ENCODE data around the gene FURIN. TPM values are rescaled to one million over a fixed set of nuclear protein-coding genes. Genes with fewer than 3 reads are reported as not detected.
A peak's percentile ranks its signal among the peaks of the same experiment; 100 is the strongest.
"Not testable (repeated sequence)": the region's sequence is repeated elsewhere in the genome, so short reads cannot be mapped to it uniquely, and the experiment has no call there.

The FURIN gene
- total RNA-seq, 1 donor from 2014 or later: 122 TPM

DNA sequence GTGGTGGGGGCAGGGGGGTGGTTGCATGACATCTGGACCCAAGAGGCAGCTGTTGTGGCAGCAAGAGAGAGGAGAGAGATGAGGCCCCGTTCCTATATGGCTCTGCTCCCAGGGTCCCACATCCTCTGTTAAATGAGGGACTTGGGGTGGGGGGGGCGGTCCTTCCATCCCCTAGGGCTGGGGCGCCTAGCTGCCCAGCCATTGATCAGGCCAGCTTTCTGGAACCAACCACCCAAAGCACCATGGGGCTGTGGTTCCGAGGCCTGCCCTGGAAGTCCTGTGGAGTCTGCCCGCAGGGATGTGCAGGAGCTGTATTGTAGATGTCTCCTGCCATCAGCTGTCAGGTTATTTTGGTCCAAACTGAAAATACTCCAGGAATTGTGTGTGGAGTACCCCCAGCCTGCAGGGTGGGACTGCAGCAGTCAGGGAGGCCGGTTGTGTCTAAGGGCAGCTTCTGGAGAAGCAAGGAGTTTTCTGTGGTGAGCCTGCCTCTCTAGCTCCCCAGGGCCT, 5.2 kb downstream of the FURIN start:
- Mint-ChIP-seq H3K9me3 (ENCODE audit: unreplicated experiment) (no peaks in the 10 kb centered on the region), H3K27me3 (ENCODE audit: low read depth, unreplicated experiment) (no peaks in the 10 kb centered on the region), H3K4me1 (ENCODE audit: low read depth, unreplicated experiment) (peaks cover 31% of the 10 kb centered on the region), H3K4me3 (ENCODE audit: unreplicated experiment) (peak overlapping the region; percentile 90), H3K27ac (ENCODE audit: unreplicated experiment) (peak overlapping the region; percentile 97), H3K36me3 (ENCODE audit: low read depth, unreplicated experiment) (peaks cover 13% of the 10 kb centered on the region)
- peak overlapping the region; percentile 77 for H3K4me3 ChIP-seq (ENCODE audit: insufficient read depth, low read depth, low read length)
- H3K9me3 ChIP-seq (ENCODE audit: insufficient read depth, low read depth, low read length): no peaks in the 10 kb centered on the region
- no peak overlapping the region for H2AFZ ChIP-seq (ENCODE audit: low read depth, low read length)
- H3K4me2 ChIP-seq (ENCODE audit: low read length): peak overlapping the region; percentile 99
- FAIRE-seq (no peak), DNase-seq (ENCODE audit: low read depth) (no peak)
- H3K9ac ChIP-seq (ENCODE audit: low read length): peak overlapping the region; percentile 80
- peak overlapping the region; percentile 95 for H3K27ac ChIP-seq (ENCODE audit: low read depth, low read length)
- no peaks in the 10 kb centered on the region for H3K27me3 ChIP-seq (ENCODE audit: insufficient read depth, low read length)
- TF ChIP-seq CTCF (IDR thresholded peaks at IDR 0.05; ENCODE audit: insufficient read depth, low read depth, low read length) (no peak), EZH2 (IDR thresholded peaks at IDR 0.05; ENCODE audit: insufficient read depth, low read length) (no peak)
- peaks cover 60% of the 10 kb centered on the region for H3K79me2 ChIP-seq (ENCODE audit: insufficient read depth, low read length)
- H3K36me3 ChIP-seq (ENCODE audit: insufficient read depth, low read length): peaks cover 12% of the 10 kb centered on the region
- H4K20me1 ChIP-seq (ENCODE audit: insufficient read depth, low read length): peaks cover 37% of the 10 kb centered on the region
- H3K4me1 ChIP-seq (ENCODE audit: insufficient read depth, low read length): peaks cover 50% of the 10 kb centered on the region

- Mint-ChIP-seq H3K27ac (ENCODE audit: unreplicated experiment) (peak overlapping the region; percentile 97), H3K27me3 (ENCODE audit: low read depth, unreplicated experiment) (no peaks in the 10 kb centered on the region), H3K4me1 (ENCODE audit: low read depth, unreplicated experiment) (peaks cover 25% of the 10 kb centered on the region), H3K36me3 (ENCODE audit: low read depth, unreplicated experiment) (peaks cover 14% of the 10 kb centered on the region), H3K4me3 (ENCODE audit: unreplicated experiment) (peak overlapping the region; percentile 90), H3K9me3 (ENCODE audit: unreplicated experiment) (no peaks in the 10 kb centered on the region)
- H3K27me3 ChIP-seq (ENCODE audit: insufficient read depth, low read length): no peaks in the 10 kb centered on the region
- H3K27ac ChIP-seq (ENCODE audit: low read depth, low read length): peak overlapping the region; percentile 95
- H2AFZ ChIP-seq (ENCODE audit: low read depth, low read length): no peak overlapping the region
- peaks cover 45% of the 10 kb centered on the region for H3K4me1 ChIP-seq (ENCODE audit: insufficient read depth, low read length)
- H3K4me3 ChIP-seq (ENCODE audit: insufficient read depth, low read depth, low read length): peak overlapping the region; percentile 77
- H3K79me2 ChIP-seq (ENCODE audit: insufficient read depth, low read length): peaks cover 60% of the 10 kb centered on the region
- DNase-seq (ENCODE audit: low read depth) (no peak), FAIRE-seq (no peak)
- TF ChIP-seq EZH2 (IDR thresholded peaks at IDR 0.05; ENCODE audit: insufficient read depth, low read length): no peak
- TF ChIP-seq CTCF (IDR thresholded peaks at IDR 0.05; ENCODE audit: insufficient read depth, low read depth, low read length): no peak
- peaks cover 18% of the 10 kb centered on the region for H3K36me3 ChIP-seq (ENCODE audit: insufficient read depth, low read length)
- H3K9ac ChIP-seq (ENCODE audit: low read length): peak overlapping the region; percentile 80
- peaks cover 37% of the 10 kb centered on the region for H4K20me1 ChIP-seq (ENCODE audit: insufficient read depth, low read length)
- no peaks in the 10 kb centered on the region for H3K9me3 ChIP-seq (ENCODE audit: insufficient read depth, low read depth, low read length)
- H3K4me2 ChIP-seq (ENCODE audit: low read length): peak overlapping the region; percentile 99
Measured at GRCh38 chr15:90873998-90874605, 5.7 kb downstream of the FURIN start.

GRCh38 chr15:90874986-90875385, 6.6 kb downstream of the FURIN start:
- H3K4me3 Mint-ChIP-seq (ENCODE audit: unreplicated experiment); H2AFZ ChIP-seq (ENCODE audit: low read depth, low read length); H3K27me3 ChIP-seq (ENCODE audit: insufficient read depth, low read length); H3K4me2 ChIP-seq (ENCODE audit: low read length); FAIRE-seq; H3K27ac Mint-ChIP-seq (ENCODE audit: unreplicated experiment); H3K9me3 Mint-ChIP-seq (ENCODE audit: unreplicated experiment); H3K27me3 Mint-ChIP-seq (ENCODE audit: low read depth, unreplicated experiment); H3K9me3 ChIP-seq (ENCODE audit: insufficient read depth, low read depth, low read length); H3K4me3 ChIP-seq (ENCODE audit: insufficient read depth, low read depth, low read length); H3K27ac ChIP-seq (ENCODE audit: low read depth, low read length); DNase-seq (ENCODE audit: low read depth); H3K9ac ChIP-seq (ENCODE audit: low read length): not testable (repeated sequence)
- Histone ChIP-seq H3K36me3 (ENCODE audit: insufficient read depth, low read length) (peaks cover 18% of the 10 kb centered on the region), H3K4me1 (ENCODE audit: insufficient read depth, low read length) (peaks cover 36% of the 10 kb centered on the region), H3K79me2 (ENCODE audit: insufficient read depth, low read length) (peaks cover 59% of the 10 kb centered on the region), H4K20me1 (ENCODE audit: insufficient read depth, low read length) (peaks cover 37% of the 10 kb centered on the region)
- Mint-ChIP-seq H3K36me3 (ENCODE audit: low read depth, unreplicated experiment) (peaks cover 17% of the 10 kb centered on the region), H3K4me1 (ENCODE audit: low read depth, unreplicated experiment) (peaks cover 17% of the 10 kb centered on the region)

All from astrocyte (in vitro differentiated cells and primary cell).